SK-N-SH treated with all-trans-retinoic acid at 6 μM for 48 hours (cell line): Measurements from ENCODE around the gene TPSD1.

Experiments
- ATAC-seq: fragments of 200-7000 bp; cut with Tn5 transposase; 3 replicates; pipeline ENCODE4 v1.9.1; 2020; ENCODE audit warnings: mild to moderate bottlenecking, moderate library complexity
- ARNTL ChIP-seq: fragments of 450-650 bp; formaldehyde crosslinking; IDR thresholded peaks from 2 replicates; pipeline ENCODE4 v1.5.0; 2020; ENCODE audit warnings: low read depth, mild to moderate bottlenecking, moderate library complexity, borderline replicate concordance
- BACH2 ChIP-seq: fragments of 250-450 bp; sonication (Bioruptor Pico); IDR thresholded peaks from 2 replicates; pipeline ENCODE4 v1.9.0; 2021; ENCODE audit warnings: mild to moderate bottlenecking, borderline replicate concordance
- CSDC2 ChIP-seq: fragments of 250-450 bp; sonication (Bioruptor Pico); IDR thresholded peaks from 2 replicates; pipeline ENCODE4 v1.5.0; 2020; ENCODE audit warnings: mild to moderate bottlenecking, moderate library complexity
- CSRNP3 ChIP-seq: fragments of 250-450 bp; sonication (Bioruptor Pico); IDR thresholded peaks from 2 replicates; pipeline ENCODE4 v1.5.1; 2021; ENCODE audit warnings: mild to moderate bottlenecking, moderate library complexity
- ESRRG ChIP-seq: fragments of 250-450 bp; sonication (Bioruptor Pico); IDR thresholded peaks from 2 replicates; pipeline ENCODE4 v1.6.1; 2021; ENCODE audit warnings: mild to moderate bottlenecking
- GLIS3 ChIP-seq: fragments of 250-450 bp; sonication (Bioruptor Pico); IDR thresholded peaks from 2 replicates; pipeline ENCODE4 v1.5.0; 2020; ENCODE audit warnings: mild to moderate bottlenecking, moderate library complexity
- ISL1 ChIP-seq: fragments of 250-450 bp; sonication (Bioruptor Pico); IDR thresholded peaks from 2 replicates; pipeline ENCODE4 v2.1.2; 2022; ENCODE audit warnings: mild to moderate bottlenecking, moderate library complexity
- OSR1 ChIP-seq: fragments of 250-450 bp; sonication (Bioruptor Pico); IDR thresholded peaks from 2 replicates; pipeline ENCODE4 v1.8.0; 2022; ENCODE audit warnings: moderate library complexity, mild to moderate bottlenecking, inconsistent platforms
- PATZ1 ChIP-seq: fragments of 250-450 bp; sonication (Bioruptor Pico); IDR thresholded peaks from 2 replicates; pipeline ENCODE4 v1.8.0; 2020; ENCODE audit warnings: mild to moderate bottlenecking, moderate library complexity, borderline replicate concordance
- PPARA ChIP-seq: fragments of 250-450 bp; sonication (Bioruptor Pico); IDR thresholded peaks from 2 replicates; pipeline ENCODE4 v1.5.0; 2020; ENCODE audit warnings: mild to moderate bottlenecking, borderline replicate concordance
- RARB ChIP-seq: fragments of 250-450 bp; sonication (Bioruptor Pico); IDR thresholded peaks from 2 replicates; pipeline ENCODE4 v1.8.0; 2021; ENCODE audit warnings: mild to moderate bottlenecking, moderate library complexity
- SNAI2 ChIP-seq: fragments of 250-450 bp; sonication (Bioruptor Pico); IDR thresholded peaks from 2 replicates; pipeline ENCODE4 v1.5.0; 2020; ENCODE audit warnings: mild to moderate bottlenecking, moderate library complexity
- TCF4 ChIP-seq: fragments of 250-450 bp; sonication (Bioruptor Pico); IDR thresholded peaks from 2 replicates; pipeline ENCODE4 v1.8.0; 2021; ENCODE audit warnings: mild to moderate bottlenecking, moderate library complexity, borderline replicate concordance
- TSHZ2 ChIP-seq: fragments of 250-450 bp; sonication (Bioruptor Pico); IDR thresholded peaks from 2 replicates; pipeline ENCODE4 v1.5.0; 2020; ENCODE audit warnings: mild to moderate bottlenecking, moderate library complexity
- ZC3H10 ChIP-seq: fragments of 250-450 bp; sonication (Bioruptor Pico); IDR thresholded peaks from 2 replicates; pipeline ENCODE4 v1.5.1; 2021; ENCODE audit warnings: mild to moderate bottlenecking, moderate library complexity
- ZFP3 ChIP-seq: fragments of 250-450 bp; sonication (Bioruptor Pico); IDR thresholded peaks from 2 replicates; pipeline ENCODE4 v1.5.0; 2020; ENCODE audit warnings: mild to moderate bottlenecking, moderate library complexity
- ZFP30 ChIP-seq: fragments of 450-650 bp; formaldehyde crosslinking; IDR thresholded peaks from 2 replicates; pipeline ENCODE4 v1.5.0; 2022; ENCODE audit warnings: mild to moderate bottlenecking, moderate library complexity
- ZNF565 ChIP-seq: fragments of 450-650 bp; formaldehyde crosslinking; conservative IDR thresholded peaks from 2 replicates; pipeline ENCODE4 v1.5.0; 2020; ENCODE audit warnings: low read depth, mild to moderate bottlenecking, moderate library complexity
- ZNF70 ChIP-seq: fragments of 450-650 bp; formaldehyde crosslinking; IDR thresholded peaks from 2 replicates; pipeline ENCODE4 v1.5.0; 2020; ENCODE audit warnings: mild to moderate bottlenecking, moderate library complexity
- ZNF8 ChIP-seq: fragments of 450-650 bp; formaldehyde crosslinking; IDR thresholded peaks from 2 replicates; pipeline ENCODE4 v1.5.0; 2020; ENCODE audit warnings: mild to moderate bottlenecking, moderate library complexity
- TF ChIP-seq, protein P1 (sequence below): fragments of 250-450 bp; sonication (Bioruptor Pico); IDR thresholded peaks from 2 replicates; pipeline ENCODE4 v1.8.0; 2021; ENCODE audit warnings: low read depth, mild to moderate bottlenecking, moderate library complexity, borderline replicate concordance
- TF ChIP-seq, protein P2 (sequence below): fragments of 250-450 bp; sonication (Bioruptor Pico); IDR thresholded peaks from 2 replicates; pipeline ENCODE4 v1.5.1; 2020; ENCODE audit warnings: low read depth, mild to moderate bottlenecking, moderate library complexity

TPSD1 gene

DNA sequence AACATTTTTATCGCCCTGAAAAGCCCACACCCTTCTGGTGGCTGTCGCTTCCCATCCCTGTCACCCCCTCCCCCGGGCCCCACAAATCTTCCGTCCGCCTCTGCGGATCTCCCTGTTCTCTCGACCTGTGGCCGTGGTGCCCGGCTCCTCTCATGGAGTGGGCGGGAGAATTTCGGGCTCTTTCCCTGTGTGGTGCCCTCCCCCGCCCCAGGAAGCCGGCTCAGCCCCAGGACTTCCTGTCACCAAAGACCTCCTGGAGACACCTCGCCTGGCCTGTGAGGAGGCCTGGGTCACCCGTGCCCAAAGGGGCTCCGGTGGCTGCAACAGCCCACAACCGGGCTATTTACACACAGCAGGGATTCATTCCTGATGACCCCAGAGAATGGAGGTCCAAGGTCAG is 27.4 kb downstream of the TPSD1 start:
- TF ChIP-seq PPARA (CRISPR knock-in tag): no peak
- no peak for TF ChIP-seq ESRRG
- no peak for TF ChIP-seq ZFP3 (CRISPR knock-in tag)
- no peak for TF ChIP-seq SNAI2
- no peak for TF ChIP-seq ZNF8 (CRISPR knock-in tag)
- TF ChIP-seq RARB (CRISPR knock-in tag): no peak
- TF ChIP-seq, protein P1, sequence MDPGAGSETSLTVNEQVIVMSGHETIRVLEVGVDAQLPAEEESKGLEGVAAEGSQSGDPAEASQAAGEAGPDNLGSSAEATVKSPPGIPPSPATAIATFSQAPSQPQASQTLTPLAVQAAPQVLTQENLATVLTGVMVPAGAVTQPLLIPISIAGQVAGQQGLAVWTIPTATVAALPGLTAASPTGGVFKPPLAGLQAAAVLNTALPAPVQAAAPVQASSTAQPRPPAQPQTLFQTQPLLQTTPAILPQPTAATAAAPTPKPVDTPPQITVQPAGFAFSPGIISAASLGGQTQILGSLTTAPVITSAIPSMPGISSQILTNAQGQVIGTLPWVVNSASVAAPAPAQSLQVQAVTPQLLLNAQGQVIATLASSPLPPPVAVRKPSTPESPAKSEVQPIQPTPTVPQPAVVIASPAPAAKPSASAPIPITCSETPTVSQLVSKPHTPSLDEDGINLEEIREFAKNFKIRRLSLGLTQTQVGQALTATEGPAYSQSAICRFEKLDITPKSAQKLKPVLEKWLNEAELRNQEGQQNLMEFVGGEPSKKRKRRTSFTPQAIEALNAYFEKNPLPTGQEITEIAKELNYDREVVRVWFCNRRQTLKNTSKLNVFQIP: no peak
- no peak for TF ChIP-seq GLIS3
- TF ChIP-seq BACH2 (CRISPR knock-in tag): no peak
- no peak for TF ChIP-seq ZFP30 (CRISPR knock-in tag)
- TF ChIP-seq ZNF70 (CRISPR knock-in tag): no peak
- no peak for TF ChIP-seq OSR1 (CRISPR knock-in tag)
- no peak for TF ChIP-seq TSHZ2 (CRISPR knock-in tag)
- no peak for TF ChIP-seq ZC3H10 (CRISPR knock-in tag)
- TF ChIP-seq ARNTL: no peak
- TF ChIP-seq ZNF565 (CRISPR knock-in tag): no peak
- no peak for TF ChIP-seq PATZ1 (CRISPR knock-in tag)
- TF ChIP-seq TCF4: no peak
- TF ChIP-seq, protein P2, sequence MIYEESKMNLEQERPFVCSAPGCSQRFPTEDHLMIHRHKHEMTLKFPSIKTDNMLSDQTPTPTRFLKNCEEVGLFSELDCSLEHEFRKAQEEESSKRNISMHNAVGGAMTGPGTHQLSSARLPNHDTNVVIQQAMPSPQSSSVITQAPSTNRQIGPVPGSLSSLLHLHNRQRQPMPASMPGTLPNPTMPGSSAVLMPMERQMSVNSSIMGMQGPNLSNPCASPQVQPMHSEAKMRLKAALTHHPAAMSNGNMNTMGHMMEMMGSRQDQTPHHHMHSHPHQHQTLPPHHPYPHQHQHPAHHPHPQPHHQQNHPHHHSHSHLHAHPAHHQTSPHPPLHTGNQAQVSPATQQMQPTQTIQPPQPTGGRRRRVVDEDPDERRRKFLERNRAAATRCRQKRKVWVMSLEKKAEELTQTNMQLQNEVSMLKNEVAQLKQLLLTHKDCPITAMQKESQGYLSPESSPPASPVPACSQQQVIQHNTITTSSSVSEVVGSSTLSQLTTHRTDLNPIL: no peak
- no peak for TF ChIP-seq ISL1 (CRISPR knock-in tag)
- ATAC-seq: no peak

- TF ChIP-seq CSRNP3 (CRISPR knock-in tag) (no peak), ZC3H10 (CRISPR knock-in tag) (no peak), TSHZ2 (CRISPR knock-in tag) (no peak), CSDC2 (CRISPR knock-in tag) (no peak), ZFP3 (CRISPR knock-in tag) (no peak), TCF4 (no peak), SNAI2 (no peak)
- TF ChIP-seq, protein P2: no peak
- no peak for ATAC-seq
Measured at GRCh38 chr16:1283996-1284616, 28.2 kb downstream of the TPSD1 start.
